ENCODE measurements around the gene ANKRD52.

DNA sequence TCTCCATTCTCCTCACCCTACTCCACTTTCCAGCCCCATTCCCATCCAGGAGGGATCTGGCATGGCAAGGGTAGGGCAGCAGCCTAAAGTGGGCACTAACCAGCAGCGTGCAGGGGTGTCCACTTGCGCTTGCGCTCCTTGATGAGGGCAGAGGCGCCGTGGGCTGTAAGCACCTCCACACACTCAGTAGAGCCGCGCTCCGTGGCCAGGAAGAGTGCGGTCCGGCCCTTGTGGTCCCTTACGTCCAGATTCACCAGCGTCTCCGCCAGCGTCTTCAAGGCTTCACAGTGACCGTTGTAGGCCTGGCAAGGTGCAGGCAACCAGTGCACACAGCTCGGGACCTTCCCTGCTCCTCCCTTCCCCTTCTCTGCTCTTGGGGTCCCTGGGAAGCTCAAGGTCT lies 10.3 kb downstream of the ANKRD52 start:
- TF ChIP-seq, protein P1, sequence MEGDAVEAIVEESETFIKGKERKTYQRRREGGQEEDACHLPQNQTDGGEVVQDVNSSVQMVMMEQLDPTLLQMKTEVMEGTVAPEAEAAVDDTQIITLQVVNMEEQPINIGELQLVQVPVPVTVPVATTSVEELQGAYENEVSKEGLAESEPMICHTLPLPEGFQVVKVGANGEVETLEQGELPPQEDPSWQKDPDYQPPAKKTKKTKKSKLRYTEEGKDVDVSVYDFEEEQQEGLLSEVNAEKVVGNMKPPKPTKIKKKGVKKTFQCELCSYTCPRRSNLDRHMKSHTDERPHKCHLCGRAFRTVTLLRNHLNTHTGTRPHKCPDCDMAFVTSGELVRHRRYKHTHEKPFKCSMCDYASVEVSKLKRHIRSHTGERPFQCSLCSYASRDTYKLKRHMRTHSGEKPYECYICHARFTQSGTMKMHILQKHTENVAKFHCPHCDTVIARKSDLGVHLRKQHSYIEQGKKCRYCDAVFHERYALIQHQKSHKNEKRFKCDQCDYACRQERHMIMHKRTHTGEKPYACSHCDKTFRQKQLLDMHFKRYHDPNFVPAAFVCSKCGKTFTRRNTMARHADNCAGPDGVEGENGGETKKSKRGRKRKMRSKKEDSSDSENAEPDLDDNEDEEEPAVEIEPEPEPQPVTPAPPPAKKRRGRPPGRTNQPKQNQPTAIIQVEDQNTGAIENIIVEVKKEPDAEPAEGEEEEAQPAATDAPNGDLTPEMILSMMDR (IDR thresholded peaks at IDR 0.05) = no peak
- TF ChIP-seq POLR2A (IDR thresholded peaks at IDR 0.05) = no peak
